Measurements from ENCODE around the gene PGP. TPM values are rescaled to one million over a fixed set of nuclear protein-coding genes. Genes with fewer than 3 reads are reported as not detected.

PGP gene
- total RNA-seq, 3 donors from 2014 or later, result 25.8 to 27.9 (median 27.2) TPM

- no peak overlapping the region for H3K4me3 Mint-ChIP-seq
- DNase-seq (no peak), ATAC-seq (no peak)
- H3K4me1 Mint-ChIP-seq (ENCODE audit: low read depth), result peaks cover 8% of the 10 kb centered on the region
- no peaks in the 10 kb centered on the region for H3K9me3 Mint-ChIP-seq
- no peaks in the 10 kb centered on the region for H3K36me3 Mint-ChIP-seq (ENCODE audit: insufficient read depth)
- H3K27me3 Mint-ChIP-seq (ENCODE audit: low read depth), result peaks cover 27% of the 10 kb centered on the region
These were observed 20.3 kb downstream of the PGP start for GRCh38 chr16:2194166-2194834.

GRCh38 chr16:2191446-2191706 lies 23.3 kb downstream of the PGP start:
- no peak overlapping the region for H3K4me3 Mint-ChIP-seq
- DNase-seq, result no peak
- ATAC-seq, result no peak
- H3K9me3 Mint-ChIP-seq, result no peaks in the 10 kb centered on the region
- peaks cover 8% of the 10 kb centered on the region for H3K27me3 Mint-ChIP-seq (ENCODE audit: low read depth)
- H3K4me1 Mint-ChIP-seq (ENCODE audit: low read depth), result peaks cover 8% of the 10 kb centered on the region
- no peaks in the 10 kb centered on the region for H3K36me3 Mint-ChIP-seq (ENCODE audit: insufficient read depth)

- Mint-ChIP-seq H3K27me3 (ENCODE audit: low read depth) (peaks cover 8% of the 10 kb centered on the region), H3K4me3 (no peak overlapping the region), H3K9me3 (no peaks in the 10 kb centered on the region), H3K4me1 (ENCODE audit: low read depth) (peaks cover 8% of the 10 kb centered on the region), H3K36me3 (ENCODE audit: insufficient read depth) (no peaks in the 10 kb centered on the region)
- ATAC-seq (no peak), DNase-seq (no peak)
These were observed 23.8 kb downstream of the PGP start for GRCh38 chr16:2190659-2191445.

GRCh38 chr16:2190002-2190658 lies 24.5 kb downstream of the PGP start:
- ATAC-seq (no peak), DNase-seq (no peak)
- Mint-ChIP-seq H3K9me3 (no peaks in the 10 kb centered on the region), H3K27me3 (ENCODE audit: low read depth) (peaks cover 5% of the 10 kb centered on the region), H3K4me1 (ENCODE audit: low read depth) (peaks cover 5% of the 10 kb centered on the region), H3K4me3 (no peak overlapping the region), H3K36me3 (ENCODE audit: insufficient read depth) (no peaks in the 10 kb centered on the region)

- ATAC-seq, result no peak
- no peaks in the 10 kb centered on the region for H3K9me3 Mint-ChIP-seq
- no peak overlapping the region for H3K4me3 Mint-ChIP-seq
- H3K36me3 Mint-ChIP-seq (ENCODE audit: insufficient read depth), result no peaks in the 10 kb centered on the region
- no peak for DNase-seq
- no peaks in the 10 kb centered on the region for H3K27me3 Mint-ChIP-seq (ENCODE audit: low read depth)
- H3K4me1 Mint-ChIP-seq (ENCODE audit: low read depth), result no peaks in the 10 kb centered on the region
These were observed 25.3 kb downstream of the PGP start for GRCh38 chr16:2189252-2189893.

GRCh38 chr16:2188395-2188794 lies 26.2 kb downstream of the PGP start:
- DNase-seq, result no peak
- no peak for ATAC-seq
- H3K36me3 Mint-ChIP-seq (ENCODE audit: insufficient read depth), result no peaks in the 10 kb centered on the region
- H3K9me3 Mint-ChIP-seq, result no peaks in the 10 kb centered on the region
- H3K4me3 Mint-ChIP-seq, result no peak overlapping the region
- H3K27me3 Mint-ChIP-seq (ENCODE audit: low read depth), result no peaks in the 10 kb centered on the region
- H3K4me1 Mint-ChIP-seq (ENCODE audit: low read depth), result no peaks in the 10 kb centered on the region

GRCh38 chr16:2187212-2187611 lies 27.4 kb downstream of the PGP start:
- DNase-seq (no peak), ATAC-seq (no peak)
- H3K27me3 Mint-ChIP-seq (ENCODE audit: low read depth), result no peaks in the 10 kb centered on the region
- no peaks in the 10 kb centered on the region for H3K9me3 Mint-ChIP-seq
- H3K4me1 Mint-ChIP-seq (ENCODE audit: low read depth), result no peaks in the 10 kb centered on the region
- no peak overlapping the region for H3K4me3 Mint-ChIP-seq
- no peaks in the 10 kb centered on the region for H3K36me3 Mint-ChIP-seq (ENCODE audit: insufficient read depth)

- no peaks in the 10 kb centered on the region for H3K27me3 Mint-ChIP-seq (ENCODE audit: low read depth)
- H3K36me3 Mint-ChIP-seq (ENCODE audit: insufficient read depth), result no peaks in the 10 kb centered on the region
- H3K4me3 Mint-ChIP-seq, result no peak overlapping the region
- ATAC-seq (no peak), DNase-seq (no peak)
- no peaks in the 10 kb centered on the region for H3K9me3 Mint-ChIP-seq
- no peaks in the 10 kb centered on the region for H3K4me1 Mint-ChIP-seq (ENCODE audit: low read depth)
These were observed 28.1 kb downstream of the PGP start for GRCh38 chr16:2186505-2186904.

GRCh38 chr16:2186064-2186463 lies 28.6 kb downstream of the PGP start:
- no peaks in the 10 kb centered on the region for H3K27me3 Mint-ChIP-seq (ENCODE audit: low read depth)
- DNase-seq (no peak), ATAC-seq (no peak)
- no peaks in the 10 kb centered on the region for H3K9me3 Mint-ChIP-seq
- no peaks in the 10 kb centered on the region for H3K36me3 Mint-ChIP-seq (ENCODE audit: insufficient read depth)
- no peaks in the 10 kb centered on the region for H3K4me1 Mint-ChIP-seq (ENCODE audit: low read depth)
- no peak overlapping the region for H3K4me3 Mint-ChIP-seq

- DNase-seq, result no peak
- H3K36me3 Mint-ChIP-seq (ENCODE audit: insufficient read depth), result no peaks in the 10 kb centered on the region
- no peak for ATAC-seq
- no peaks in the 10 kb centered on the region for H3K4me1 Mint-ChIP-seq (ENCODE audit: low read depth)
- no peak overlapping the region for H3K4me3 Mint-ChIP-seq
- no peaks in the 10 kb centered on the region for H3K27me3 Mint-ChIP-seq (ENCODE audit: low read depth)
- H3K9me3 Mint-ChIP-seq, result no peaks in the 10 kb centered on the region
These were observed 29.7 kb downstream of the PGP start for GRCh38 chr16:2184962-2185361.

GRCh38 chr16:2184346-2184745 lies 30.3 kb downstream of the PGP start:
- ATAC-seq, result no peak
- H3K27me3 Mint-ChIP-seq (ENCODE audit: low read depth), result no peaks in the 10 kb centered on the region

GRCh38 chr16:2183671-2184070 lies 31.0 kb downstream of the PGP start:
- H3K4me1 Mint-ChIP-seq (ENCODE audit: low read depth), result no peaks in the 10 kb centered on the region
- H3K4me3 Mint-ChIP-seq, result no peak overlapping the region
- no peaks in the 10 kb centered on the region for H3K9me3 Mint-ChIP-seq
- DNase-seq (no peak), ATAC-seq (no peak)
- no peaks in the 10 kb centered on the region for H3K27me3 Mint-ChIP-seq (ENCODE audit: low read depth)
- H3K36me3 Mint-ChIP-seq (ENCODE audit: insufficient read depth), result no peaks in the 10 kb centered on the region

More at GRCh38 chr16:2184346-2184745, 30.3 kb downstream of the PGP start:
- Mint-ChIP-seq H3K9me3 (no peaks in the 10 kb centered on the region), H3K4me3 (no peak overlapping the region), H3K4me1 (ENCODE audit: low read depth) (no peaks in the 10 kb centered on the region), H3K36me3 (ENCODE audit: insufficient read depth) (no peaks in the 10 kb centered on the region)
- no peak for DNase-seq

GRCh38 chr16:2181952-2182351 lies 32.7 kb downstream of the PGP start:
- DNase-seq (no peak), ATAC-seq (no peak)
- Mint-ChIP-seq H3K4me3 (no peak overlapping the region), H3K36me3 (ENCODE audit: insufficient read depth) (peaks cover 4% of the 10 kb centered on the region), H3K4me1 (ENCODE audit: low read depth) (no peaks in the 10 kb centered on the region), H3K9me3 (no peaks in the 10 kb centered on the region), H3K27me3 (ENCODE audit: low read depth) (no peaks in the 10 kb centered on the region)

GRCh38 chr16:2180962-2181923 lies 33.4 kb downstream of the PGP start:
- no peaks in the 10 kb centered on the region for H3K9me3 Mint-ChIP-seq
- peaks cover 4% of the 10 kb centered on the region for H3K36me3 Mint-ChIP-seq (ENCODE audit: insufficient read depth)
- ATAC-seq (no peak), DNase-seq (no peak)
- no peaks in the 10 kb centered on the region for H3K27me3 Mint-ChIP-seq (ENCODE audit: low read depth)
- H3K4me3 Mint-ChIP-seq, result no peak overlapping the region
- H3K4me1 Mint-ChIP-seq (ENCODE audit: low read depth), result no peaks in the 10 kb centered on the region

All from activated T-cell treated with anti-CD3 and anti-CD28 coated beads, Interleukin-2, amount 50 U/mL, for 4 hours (primary cell).